Measurements from ENCODE around the gene SF3A1.
A peak's percentile ranks its signal among the peaks of the same experiment; 100 is the strongest.

The SF3A1 gene

DNA sequence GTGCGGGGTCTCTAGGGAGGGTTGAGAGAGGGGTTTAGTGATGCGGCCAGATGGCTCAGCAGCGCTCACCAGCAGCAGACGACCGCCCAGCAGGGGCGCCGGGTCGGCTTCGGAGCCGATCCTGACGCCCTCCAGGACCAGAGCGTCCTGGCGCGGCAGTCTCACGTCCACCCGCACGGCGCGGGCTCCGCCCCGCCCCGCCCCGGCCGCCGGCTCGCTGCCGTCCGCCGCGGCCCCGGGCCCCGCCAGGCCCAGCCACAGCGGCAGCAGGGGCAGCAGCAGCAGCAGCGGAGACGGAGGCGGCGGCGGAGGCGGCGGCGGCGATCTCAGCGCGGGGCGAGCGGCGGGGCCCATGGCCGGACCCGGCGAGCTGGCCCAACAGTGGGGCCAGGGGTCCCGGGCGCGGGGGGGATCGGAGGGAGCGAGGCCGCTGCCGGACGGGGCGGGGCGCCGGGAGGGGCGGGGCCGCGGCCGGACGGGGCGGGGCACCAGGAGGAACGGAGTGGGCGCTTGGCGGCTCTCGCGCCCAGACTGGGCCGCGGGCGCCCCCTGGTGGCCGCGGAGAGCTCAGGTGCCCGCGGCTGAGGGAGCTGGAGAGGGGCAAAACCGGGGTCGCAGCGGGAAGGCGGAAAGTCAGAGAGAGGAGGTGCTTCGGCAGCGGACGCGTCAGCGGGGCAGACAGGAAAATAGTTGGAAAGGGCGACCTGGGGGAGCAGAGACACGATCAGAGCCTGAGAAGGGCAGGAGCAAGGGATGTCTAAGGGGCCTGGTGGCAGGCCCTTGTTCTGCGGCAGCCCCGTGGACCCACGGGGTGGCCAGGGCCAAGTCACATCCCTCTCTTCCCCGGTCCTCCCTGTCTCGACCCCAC lies 30.5 kb upstream of the SF3A1 start, which contains the start of gene RNF215:
Gene RNF215 (minus strand): TSS at position 452 of the 868 bp plus-strand sequence. CDS start 98 bp downstream, at position 354.
- DNase-seq (ENCODE audit: low read depth, low spot score) = peak; percentile 44

DNA sequence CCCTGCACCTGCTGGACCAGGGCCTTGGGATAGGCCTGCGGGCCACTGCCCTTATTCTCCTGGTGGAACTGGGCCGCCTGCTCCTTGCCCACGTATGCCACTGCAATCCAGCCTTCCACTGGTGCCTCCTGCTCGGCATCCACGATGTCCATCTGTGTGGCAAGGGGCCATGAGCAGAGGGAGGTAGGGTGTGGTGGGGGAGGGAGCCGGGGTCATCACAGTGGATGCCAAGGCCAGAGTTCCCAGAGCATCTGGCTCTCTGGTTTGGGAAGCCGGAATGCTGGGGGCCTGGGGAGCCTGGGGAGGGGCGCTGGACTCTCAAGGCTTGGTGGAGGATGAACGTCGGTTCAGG lies 29.9 kb upstream of the SF3A1 start:
- no peak for DNase-seq (ENCODE audit: low read depth, low spot score)

DNA sequence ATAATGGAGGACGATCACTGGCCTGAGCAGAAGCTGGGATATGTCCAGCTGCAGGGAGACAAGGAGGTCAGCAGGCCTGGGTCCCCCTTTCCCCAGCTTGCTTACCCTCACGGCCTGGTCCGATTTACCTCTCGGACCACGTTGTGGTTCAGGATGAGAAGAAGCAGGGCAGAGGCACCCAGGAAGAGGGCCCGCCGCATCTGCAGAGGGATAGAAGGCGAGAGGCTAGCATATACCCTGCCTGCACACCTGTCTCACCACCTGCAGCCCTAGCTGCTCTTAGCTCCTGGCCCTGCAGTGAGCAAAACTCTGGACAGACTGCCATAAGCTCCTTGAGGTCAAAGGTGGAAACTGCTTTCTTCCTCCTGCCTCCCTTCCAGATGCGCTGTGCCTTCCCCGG lies 29.2 kb upstream of the SF3A1 start:
- DNase-seq (ENCODE audit: low read depth, low spot score) = no peak

DNA sequence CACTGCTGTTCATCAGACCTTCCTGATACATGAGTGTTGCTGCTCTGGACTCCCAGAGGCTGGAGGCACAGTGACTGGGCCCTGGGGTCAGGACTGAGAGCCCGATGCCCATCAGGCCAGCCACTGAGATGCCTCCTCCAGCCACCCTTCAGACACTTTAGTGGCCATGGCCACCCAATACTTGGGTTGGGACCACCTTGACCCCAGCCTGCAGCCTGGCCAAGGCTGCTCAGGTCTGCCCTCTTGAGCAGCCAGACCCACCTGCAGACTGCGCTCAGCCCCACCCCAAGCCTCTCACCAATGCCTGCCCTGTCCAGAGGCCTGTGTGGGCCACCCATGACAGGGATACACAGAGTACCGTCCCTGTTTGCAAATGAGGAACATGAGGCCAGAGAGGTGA lies 26.4 kb upstream of the SF3A1 start:
- no peak for DNase-seq (ENCODE audit: low read depth, low spot score)

DNA sequence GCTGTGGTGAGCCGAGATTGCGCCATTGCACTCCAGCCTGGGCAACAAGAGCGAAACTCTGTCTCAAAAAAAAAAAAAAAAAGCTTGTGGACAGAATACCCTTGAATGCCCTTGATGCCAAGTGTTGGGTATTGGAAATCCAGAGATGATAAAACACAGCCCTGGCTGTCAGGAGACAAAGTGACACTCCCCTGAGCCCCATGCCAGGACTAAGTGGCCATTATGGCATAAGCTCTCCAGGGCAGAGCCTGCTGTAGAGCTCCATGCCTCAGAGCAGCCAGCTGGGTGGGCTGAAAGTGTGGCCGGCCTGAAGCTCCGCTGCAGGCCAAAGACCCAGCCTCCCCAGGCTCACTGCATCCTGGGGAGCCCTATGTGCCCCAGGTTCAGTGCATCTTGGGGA lies 25.6 kb upstream of the SF3A1 start:
- DNase-seq (ENCODE audit: low read depth, low spot score) = no peak

DNA sequence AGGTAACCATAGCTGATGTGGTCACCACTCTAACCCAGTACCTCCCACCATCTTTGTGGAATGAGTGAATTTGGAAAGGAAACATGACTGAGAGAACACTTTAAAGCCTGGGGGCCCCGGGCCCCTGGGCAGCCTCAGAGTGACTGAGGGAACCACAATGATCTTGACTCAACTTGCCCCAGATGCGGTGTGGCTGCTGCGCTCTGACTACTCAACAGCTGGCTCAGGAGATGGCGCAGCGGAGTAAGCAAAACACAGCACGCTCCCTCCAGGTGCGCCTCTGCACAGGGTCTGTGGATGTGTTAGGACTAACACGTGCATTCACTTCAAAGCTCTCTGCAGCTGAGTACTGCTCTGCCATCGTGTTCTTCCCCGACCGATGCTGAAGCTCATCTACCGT lies 24.6 kb upstream of the SF3A1 start:
- no peak for DNase-seq (ENCODE audit: low read depth, low spot score)

DNA sequence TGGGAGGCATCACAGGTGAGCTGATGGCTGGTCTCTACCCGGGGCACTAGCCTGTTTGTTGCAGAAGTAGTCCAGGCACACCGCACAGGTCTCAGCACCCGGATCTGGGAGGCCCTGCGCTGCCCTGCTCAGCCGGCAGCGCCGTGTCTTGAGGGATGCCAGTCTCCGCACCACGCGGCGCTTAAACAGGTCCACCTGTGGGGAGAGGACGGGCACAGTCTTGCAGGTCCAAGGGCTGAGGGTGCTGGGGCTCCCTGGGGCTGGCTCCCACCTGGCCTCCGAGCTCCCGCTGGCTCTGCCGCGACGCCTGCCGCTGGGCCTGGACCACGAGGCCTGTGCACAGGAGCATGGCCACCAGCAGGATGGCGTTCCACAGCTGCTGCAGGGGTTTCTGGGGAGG lies 23.3 kb upstream of the SF3A1 start:
- DNase-seq (ENCODE audit: low read depth, low spot score) = no peak

DNA sequence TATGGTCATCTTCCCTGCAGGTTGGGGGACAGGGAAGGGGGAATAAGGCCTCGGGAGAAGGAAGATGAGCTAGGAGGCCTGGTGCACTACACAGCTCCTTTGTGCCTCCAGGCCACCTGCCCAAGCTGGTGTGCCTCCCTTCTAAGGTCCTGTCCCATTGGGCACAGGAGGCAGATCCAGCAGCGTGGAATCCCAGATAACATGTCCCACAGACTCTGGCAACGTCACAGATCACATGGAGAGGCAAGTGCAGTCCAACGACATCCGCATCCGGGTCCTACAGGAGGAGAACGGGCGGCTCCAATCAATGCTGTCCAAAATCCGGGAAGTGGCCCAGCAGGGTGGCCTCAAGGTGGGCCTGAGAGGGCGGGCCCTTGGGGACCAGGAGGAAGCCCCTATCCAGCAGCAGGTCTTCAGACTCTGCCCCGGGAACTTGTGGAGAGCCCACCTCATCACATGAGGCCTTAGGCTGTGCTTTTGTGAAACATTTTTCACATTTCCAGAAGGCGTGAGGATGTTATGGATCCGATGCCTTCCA lies 18.7 kb upstream of the SF3A1 start:
- DNase-seq (ENCODE audit: low read depth, low spot score) = no peak

DNA sequence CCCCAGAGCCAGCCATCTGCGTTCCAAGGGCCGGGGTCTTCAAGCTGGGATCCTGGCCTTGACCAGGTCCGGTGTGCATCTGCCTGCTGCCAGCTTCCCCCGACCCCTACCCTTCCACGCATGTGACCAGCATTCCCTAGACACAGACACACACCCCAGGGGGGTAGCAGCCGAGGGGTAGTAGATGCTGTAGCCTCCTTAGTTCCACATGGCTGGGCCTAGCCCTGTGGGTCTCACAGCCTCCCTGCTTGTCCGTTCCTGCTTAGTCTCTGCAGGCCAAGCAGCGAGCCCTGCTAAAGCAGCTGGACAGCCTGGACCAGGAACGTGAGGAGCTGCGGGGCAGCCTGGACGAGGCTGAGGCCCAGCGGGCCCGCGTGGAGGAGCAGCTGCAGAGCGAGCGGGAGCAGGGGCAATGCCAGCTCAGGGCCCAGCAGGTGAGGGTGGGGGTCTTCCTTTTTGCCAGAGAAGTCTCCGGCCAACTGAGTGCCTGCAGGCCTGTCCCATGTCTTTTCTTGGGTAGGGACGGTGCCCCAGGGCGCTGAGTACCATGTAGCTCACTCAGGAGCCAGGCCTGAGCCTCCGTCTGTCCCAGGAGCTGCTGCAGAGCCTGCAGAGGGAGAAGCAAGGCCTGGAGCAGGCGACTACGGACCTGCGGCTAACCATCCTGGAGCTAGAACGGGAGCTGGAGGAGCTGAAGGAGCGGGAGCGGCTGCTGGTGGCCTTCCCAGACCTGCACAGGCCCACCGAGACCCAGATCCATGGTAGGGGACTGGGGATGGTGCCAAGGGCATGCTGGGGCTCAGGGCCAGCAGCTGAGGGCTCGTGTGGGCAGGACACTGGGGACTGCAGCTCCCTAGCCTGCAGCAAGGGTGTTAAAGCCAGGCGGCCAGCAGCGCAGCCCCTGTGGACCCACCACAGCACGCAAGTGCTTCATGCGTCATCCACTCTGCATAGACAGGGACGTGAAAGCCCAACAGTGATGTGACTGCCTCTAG lies 16.9 kb upstream of the SF3A1 start:
- no peak for DNase-seq (ENCODE audit: low read depth, low spot score)

DNA sequence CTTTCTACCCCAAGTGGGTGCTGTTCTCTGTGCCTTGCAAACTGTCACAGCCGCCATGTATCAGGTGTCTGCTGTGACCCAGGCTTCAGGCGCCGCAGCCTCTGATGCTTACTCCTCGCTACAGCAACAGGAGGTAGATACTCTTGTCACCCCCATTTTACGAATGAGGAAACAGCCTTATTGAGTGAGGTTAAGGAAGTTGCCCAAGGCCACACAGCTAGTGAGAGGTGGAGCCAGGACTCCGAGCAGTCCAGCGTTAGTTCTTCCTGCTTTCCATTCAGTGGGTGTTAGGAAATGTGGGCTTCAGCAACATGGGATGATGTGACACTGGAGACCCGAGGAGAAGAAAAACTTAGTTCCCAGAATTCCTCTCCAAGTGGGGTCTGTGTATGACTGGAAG lies 16.2 kb upstream of the SF3A1 start:
- no peak for DNase-seq (ENCODE audit: low read depth, low spot score)

DNA sequence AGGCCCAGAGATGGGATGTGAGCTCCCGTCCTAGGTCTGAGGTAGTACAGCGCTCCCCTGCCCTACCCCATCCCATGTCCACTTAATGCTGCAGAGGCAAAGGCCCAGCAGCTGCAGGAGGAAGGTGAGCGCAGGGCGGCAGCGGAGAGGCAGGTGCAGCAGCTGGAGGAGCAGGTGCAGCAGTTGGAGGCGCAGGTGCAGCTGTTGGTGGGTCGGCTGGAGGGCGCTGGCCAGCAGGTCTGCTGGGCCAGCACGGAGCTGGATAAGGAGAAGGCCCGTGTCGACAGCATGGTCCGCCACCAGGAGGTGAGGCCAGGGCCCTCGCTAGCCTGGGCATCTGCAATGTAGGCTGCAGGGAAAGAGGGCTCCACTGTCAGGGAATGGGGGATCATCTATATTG lies 15.3 kb upstream of the SF3A1 start:
- no peak for DNase-seq (ENCODE audit: low read depth, low spot score)

DNA sequence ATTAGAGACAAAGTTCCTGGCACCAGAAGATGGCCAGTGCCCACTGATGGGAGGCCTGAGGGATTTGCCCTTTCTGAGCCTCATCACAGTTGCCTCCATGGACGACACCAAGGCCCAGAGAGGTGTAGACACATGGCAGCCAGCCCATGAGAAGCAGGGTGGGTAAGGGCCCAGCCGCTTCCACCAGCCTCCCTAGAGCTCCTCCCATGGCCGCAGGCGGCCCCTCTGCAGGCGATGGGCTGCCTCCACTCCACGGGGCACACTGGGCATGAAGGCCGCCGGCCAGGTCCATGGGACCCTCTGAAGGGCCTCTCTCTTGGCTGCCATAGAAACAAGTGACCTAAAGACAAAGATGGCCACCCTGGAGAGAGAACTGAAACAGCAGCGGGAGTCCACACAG lies 14.6 kb upstream of the SF3A1 start:
- no peak for DNase-seq (ENCODE audit: low read depth, low spot score)

DNA sequence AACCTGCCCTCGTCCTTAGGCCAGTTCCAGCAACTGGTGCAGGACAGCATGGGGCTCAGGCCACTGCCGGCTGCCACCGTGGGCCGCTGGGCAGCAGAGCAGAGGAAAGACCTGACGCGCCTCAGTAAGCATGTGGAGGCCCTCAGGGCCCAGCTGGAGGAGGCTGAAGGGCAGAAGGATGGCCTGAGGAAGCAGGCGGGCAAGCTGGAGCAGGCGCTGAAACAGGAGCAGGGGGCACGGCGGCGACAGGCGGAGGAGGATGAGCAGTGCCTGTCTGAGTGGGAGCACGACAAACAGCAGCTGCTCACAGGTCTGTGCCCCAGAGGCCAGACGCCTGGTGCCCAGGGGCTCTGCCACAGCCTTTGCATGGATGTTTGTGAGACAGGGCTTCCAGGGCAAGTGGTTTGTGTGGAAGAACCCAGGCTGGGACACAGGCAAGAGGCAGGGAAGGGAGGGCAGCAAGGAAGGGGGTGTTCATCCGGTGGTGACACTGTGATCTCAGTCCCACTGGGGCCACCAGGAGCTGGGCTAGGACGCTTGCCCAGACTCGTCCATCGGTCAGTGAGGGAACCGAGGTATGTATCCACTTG lies 14.0 kb upstream of the SF3A1 start:
- DNase-seq (ENCODE audit: low read depth, low spot score) = no peak

DNA sequence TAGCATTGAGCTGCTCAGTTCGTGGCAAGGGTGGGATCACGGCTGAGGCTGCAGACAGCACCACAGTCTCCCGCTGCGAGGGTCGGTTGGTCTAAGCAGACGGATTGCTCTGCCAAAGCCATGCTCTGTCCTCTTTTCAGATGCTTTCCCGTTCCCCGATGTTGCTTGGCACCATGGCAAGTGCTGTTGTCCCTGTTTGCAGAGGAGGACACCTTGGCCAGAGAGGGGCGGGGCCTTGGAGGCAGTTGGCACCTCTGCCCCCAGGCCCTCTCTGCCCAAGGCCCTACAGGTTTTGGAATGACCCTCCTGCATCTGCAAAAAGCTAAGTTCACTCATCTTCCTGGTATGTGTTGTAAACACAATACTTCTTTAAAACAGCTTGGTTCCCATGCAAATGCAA lies 11.7 kb upstream of the SF3A1 start:
- no peak for DNase-seq (ENCODE audit: low read depth, low spot score)

DNA sequence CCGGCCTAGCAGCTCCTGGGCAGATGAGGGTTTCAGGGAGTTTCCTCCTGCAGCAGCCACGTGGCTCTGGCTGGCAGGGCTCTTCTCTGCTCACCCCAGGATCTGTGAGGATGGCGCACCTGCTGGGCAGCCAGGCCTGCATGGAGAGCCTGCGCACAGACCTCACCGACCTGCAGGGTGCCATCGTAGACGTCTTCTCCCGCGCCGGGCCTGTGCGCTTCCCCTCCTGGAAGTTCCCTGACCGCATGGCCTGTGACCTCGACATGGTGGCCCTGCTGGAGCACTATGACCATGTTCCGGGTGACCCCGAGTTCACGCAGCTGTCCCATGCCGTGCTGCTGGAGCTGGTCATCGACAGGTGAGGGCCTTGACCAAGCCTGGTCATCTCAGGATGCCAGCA lies 9.2 kb upstream of the SF3A1 start:
- no peak for DNase-seq (ENCODE audit: low read depth, low spot score)

DNA sequence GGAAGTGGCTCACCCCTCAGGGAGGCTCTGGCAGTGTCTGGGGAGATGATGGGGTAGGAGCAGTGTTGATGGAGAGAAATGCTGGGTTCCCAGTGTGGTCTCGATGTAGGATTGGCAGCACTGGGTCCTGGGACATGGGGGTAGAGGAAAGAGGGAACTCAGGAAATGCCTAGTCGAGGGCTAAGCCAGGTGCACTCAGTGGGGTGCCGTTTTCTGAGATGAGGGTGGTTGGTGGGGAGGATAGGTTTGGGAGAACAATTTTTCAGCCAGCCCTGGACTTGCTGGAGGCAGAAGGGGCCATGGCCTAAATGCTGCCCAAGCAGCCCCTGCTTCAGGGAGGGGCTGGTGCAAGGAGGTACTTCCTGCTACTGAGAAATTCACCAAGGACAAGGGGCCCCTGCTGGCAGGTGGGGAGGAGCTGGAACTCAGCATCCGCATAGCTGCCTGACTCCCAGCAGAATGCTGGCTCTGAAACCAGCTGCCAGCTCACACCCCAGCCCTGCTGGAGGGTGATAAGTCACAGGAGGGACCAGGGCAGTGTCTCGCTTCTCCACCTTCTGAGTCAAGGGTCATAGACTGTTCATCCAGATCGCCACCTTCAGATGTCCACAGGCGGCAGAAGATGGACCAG lies 6.1 kb upstream of the SF3A1 start:
- DNase-seq (ENCODE audit: low read depth, low spot score) = no peak

DNA sequence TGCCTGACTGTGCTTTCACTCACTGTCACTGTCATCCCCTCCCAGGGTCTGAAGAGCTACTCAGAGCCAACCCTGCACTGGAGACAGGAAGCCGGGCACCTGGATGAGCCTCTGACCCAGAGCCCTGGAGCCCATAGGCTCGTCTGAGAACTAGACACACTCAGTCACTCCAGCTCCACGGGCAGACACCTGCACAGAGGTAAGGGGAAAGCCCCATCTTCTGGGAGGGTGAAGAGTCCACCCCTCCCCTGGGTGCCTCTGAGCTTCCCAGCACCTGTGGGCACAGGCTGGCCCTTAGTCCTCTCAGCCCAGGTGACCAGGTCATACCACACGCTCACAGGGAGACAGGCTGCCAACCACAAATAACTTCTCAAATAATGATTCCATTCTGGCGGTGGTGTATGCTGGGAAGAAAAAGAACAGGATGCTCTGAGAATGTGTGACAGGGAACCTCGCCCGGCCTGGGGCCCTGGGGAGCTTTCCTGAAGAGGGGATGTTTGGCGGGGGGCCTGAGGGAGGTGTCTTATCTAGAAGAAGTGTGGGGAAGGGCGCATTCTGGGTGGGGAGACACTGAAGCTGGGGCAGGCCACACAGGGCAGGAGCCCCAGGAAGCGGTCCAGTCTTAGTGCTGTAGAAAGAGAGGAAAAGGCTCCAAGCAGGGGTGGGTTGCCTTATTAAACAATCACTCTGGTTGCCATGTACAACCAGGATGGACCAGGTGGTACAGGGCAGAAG lies 5.4 kb upstream of the SF3A1 start:
- DNase-seq (ENCODE audit: low read depth, low spot score) = no peak

DNA sequence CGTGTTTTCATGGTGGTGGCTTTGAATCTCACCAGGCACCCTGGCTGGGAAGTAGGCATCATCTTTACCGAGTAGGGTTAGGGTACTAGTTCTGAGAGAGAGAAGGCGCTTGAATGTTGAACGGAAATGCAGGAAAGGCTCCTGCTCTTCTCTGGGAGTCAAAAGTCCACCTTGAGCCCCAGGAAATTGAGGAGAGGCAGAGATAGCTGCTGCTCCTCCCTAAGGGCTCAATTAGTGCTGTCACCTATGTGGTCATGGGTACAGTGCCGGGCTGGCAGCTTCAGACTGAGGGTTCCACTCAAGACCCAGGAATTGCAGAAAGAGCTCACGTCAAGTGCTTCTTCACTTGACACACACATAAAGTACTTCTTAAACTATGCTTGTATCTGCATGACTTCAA lies 1.8 kb upstream of the SF3A1 start:
- DNase-seq (ENCODE audit: low read depth, low spot score) = no peak

DNA sequence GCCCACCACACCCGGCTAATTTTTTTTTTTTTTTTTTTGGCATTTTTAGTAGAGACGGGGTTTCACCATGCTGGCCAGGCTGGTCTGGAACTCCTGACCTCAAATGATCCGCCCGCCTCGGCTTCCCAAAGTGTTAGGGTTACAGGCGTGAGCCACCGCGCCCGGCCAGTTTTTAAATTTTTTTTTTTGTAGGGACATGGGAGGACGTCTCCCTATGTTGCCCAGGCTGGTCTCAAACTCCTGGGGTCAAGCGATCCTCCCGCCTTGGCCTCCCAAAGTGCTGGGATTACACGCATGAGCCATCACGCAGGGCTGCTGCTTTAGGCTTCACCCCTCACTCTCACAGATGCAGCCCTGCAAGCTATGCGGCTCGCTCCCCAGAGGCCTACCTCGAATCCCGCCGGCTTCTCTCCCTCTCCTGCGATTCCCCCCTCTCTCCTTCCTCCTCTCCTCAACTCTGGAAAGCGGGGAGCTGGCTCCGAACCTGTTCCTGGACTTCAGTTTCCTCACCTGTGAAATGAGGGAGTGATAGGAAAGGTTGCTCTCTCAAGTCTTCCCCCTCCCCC lies 1.0 kb upstream of the SF3A1 start:
- DNase-seq (ENCODE audit: low read depth, low spot score) = no peak

DNA sequence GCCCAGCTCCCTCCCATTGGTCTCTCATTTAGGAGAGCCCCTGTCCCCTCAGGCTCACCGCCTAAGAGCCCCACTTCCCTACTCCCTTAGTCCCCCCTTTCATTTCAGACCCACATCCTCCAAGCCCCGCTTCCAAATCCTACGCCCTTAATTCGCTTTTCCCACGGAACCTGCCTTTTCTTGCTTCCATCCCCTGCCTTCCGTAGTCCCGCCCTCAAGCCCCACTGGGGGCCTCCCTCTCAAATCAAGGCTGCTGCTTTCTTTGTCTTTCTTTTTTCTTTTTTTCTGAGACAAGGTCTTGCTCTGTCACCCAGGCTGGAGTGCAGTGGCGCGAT lies 509 bp upstream of the SF3A1 start:
- no peak for DNase-seq (ENCODE audit: low read depth, low spot score)

DNA sequence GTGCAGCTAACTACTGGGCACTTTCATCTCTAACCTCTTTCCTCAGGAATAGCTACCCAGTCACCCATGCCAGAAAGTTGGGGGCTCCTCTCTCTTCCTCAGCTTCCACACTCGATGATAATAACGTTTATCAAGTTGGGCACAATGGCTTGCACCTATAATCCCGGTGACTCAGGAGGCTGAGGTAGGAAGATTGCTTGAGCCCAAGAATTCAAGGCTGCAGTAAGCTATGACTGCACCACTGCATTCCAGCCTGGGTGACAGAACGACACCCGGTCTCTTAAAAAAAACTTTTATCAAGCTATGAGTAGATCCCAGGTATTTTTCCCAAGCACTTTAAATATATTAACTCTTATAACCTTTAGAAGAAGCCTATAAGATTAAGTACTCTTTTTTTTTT lies 2.0 kb downstream of the SF3A1 start:
- no peak for DNase-seq (ENCODE audit: low read depth, low spot score)

All from activated naive CD8-positive, alpha-beta T cell treated with anti-CD3 and anti-CD28 coated beads, Interleukin-2, amount 50 U/mL, for 16 hours (primary cell).